ENCODE results near the gene IMMP2L. TPM values are rescaled to one million over a fixed set of nuclear protein-coding genes. Genes with fewer than 3 reads are reported as not detected.
A peak's percentile ranks its signal among the peaks of the same experiment; 100 is the strongest.

The IMMP2L gene
- polyA plus RNA-seq, 1 of the 3 experiments (the other 2 are of a cell fraction) = 10.7 TPM

DNA sequence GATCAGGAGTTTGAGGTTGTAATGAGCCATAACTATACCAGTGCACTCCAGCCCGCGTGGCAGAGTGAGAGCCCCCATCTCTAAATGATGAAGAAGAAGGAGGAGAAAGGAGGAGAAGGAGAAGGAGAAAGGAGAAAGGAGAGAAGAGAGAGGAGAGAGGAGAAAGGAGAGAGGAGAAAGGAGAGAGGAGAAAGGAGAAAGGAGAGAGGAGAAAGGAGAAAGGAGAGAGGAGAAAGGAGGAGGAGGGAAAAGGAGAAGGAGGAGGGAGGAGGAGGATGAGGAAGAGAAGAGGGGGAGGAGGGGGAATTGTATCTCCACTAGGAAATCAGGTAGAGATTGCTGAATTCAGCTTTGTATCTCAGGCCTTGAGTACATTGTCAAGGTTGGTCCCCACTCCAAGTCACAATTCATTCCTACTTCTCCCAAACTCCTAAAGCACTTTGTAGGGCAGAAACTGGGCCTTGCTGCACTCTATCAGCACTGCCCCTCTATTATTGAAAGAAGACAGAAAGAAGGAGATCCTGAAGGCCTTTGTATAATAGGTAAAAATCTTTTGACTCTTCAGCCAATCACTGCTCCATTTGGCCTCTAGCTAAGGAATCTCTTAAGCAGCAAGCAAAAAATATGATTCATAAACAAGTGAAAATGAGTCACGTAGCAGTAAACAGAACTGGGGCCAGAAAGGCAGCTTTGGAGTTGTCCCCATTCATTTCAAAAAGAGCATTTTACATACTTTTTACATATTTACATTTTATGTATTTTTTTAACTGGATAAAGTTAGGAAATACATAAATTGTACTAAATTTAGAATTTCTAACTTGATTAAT lies 178.0 kb downstream of the IMMP2L start:
- Histone ChIP-seq H3K79me2 (ENCODE audit: insufficient read depth) (no peaks in the 10 kb centered on the region; the same call in 1 of the 2 replicates), H3K4me2 (no peak overlapping the region), H3F3A (replicated peaks; ENCODE audit: insufficient read depth) (no peaks in the 10 kb centered on the region), H3K27ac (ENCODE audit: low read depth in 2 of 2, low read length in 1 of 2) (no peak overlapping the region), H3K9ac (no peak overlapping the region), H4K20me1 (ENCODE audit: insufficient read depth) (no peaks in the 10 kb centered on the region), H3K4me3 (ENCODE audit: low read depth in 2 of 2, low read length in 1 of 2) (no peak overlapping the region), H3K9me2 (no peaks in the 10 kb centered on the region), H3K4me1 (ENCODE audit: control insufficient read depth in 1 of 2, insufficient read depth in 2 of 2, low read depth in 1 of 2, low read length in 1 of 2) (peaks cover 0 to 11% of the 10 kb centered on the region in 2 experiments; a peak in 2 of 4 replicates), H3K9me3 (no peaks in the 10 kb centered on the region), H3K27me3 (ENCODE audit: insufficient read depth) (no peaks in the 10 kb centered on the region), H3K36me3 (replicated peaks in 1 of 2; ENCODE audit: control insufficient read depth in 1 of 2, insufficient read depth in 2 of 2, low read length in 1 of 2) (no peaks in the 10 kb centered on the region), H2AFZ (ENCODE audit: low read depth) (no peak overlapping the region)
- POLR2A ChIA-PET = no interaction called here
- peak; percentile 90 for TF ChIP-seq FOSL2 (IDR thresholded peaks at IDR 0.05; ENCODE audit: borderline replicate concordance, low read depth)
- TF ChIP-seq TAF1 (IDR thresholded peaks at IDR 0.05; ENCODE audit: borderline replicate concordance, low read depth, low read length) = no peak
- TF ChIP-seq NFIC (IDR thresholded peaks at IDR 0.05; ENCODE audit: borderline replicate concordance) = peak; percentile 11; the same call in 1 of the 2 replicates
- no peak for TF ChIP-seq TEAD4 (IDR thresholded peaks at IDR 0.05; ENCODE audit: borderline replicate concordance, insufficient read depth)
- peak; percentile 28; the same call in 1 of the 2 replicates for TF ChIP-seq TCF12 (IDR thresholded peaks at IDR 0.05)
- peak; percentile 65 for TF ChIP-seq JUND (IDR thresholded peaks at IDR 0.05)
- 83% methylated on average over 3 of the region's 3 CpGs for WGBS (ENCODE audit: low lambda C conversion rate)
- CTCF ChIA-PET = no interaction called here
- no peak for DNase-seq

DNA sequence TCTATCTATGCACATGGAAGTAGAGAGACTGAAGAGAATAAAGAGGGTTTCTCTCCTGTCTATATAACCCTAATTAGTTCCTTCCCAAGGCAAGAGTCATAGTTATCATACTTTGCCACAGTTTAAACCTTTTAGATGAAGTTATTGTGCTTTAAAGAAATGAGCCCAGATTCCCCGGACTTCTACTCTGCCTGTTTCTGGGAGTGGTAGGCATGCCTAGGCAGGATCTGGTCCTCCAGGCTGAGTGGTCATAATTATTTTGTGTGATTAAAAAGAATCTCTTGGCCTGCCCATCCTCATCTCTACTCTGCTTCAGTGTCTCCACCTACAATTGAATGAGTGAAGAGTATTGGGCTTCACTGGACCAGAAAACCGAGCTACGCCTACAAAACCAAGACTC lies 179.2 kb downstream of the IMMP2L start:
- TF ChIP-seq EZH2phosphoT487 (IDR thresholded peaks at IDR 0.05; ENCODE audit: borderline replicate concordance, low read depth) (no peak), CTCF (IDR thresholded peaks at IDR 0.05) (no peak), TAF1 (IDR thresholded peaks at IDR 0.05; ENCODE audit: borderline replicate concordance, low read depth, low read length) (no peak), GATA2 (CRISPR knock-in tag; IDR thresholded peaks at IDR 0.05) (no peak), MAX (IDR thresholded peaks at IDR 0.05; ENCODE audit: low read depth) (no peak), FOXM1 (IDR thresholded peaks at IDR 0.05; ENCODE audit: low read depth) (no peak), CHD2 (IDR thresholded peaks at IDR 0.05; ENCODE audit: low read length, partially characterized antibody) (no peak), RFX5 (IDR thresholded peaks at IDR 0.05; ENCODE audit: low read length) (no peak), RXRA (IDR thresholded peaks at IDR 0.05; ENCODE audit: borderline replicate concordance, low read depth) (no peak), MXI1 (IDR thresholded peaks at IDR 0.05; ENCODE audit: low read depth, low read length) (no peak), USF1 (IDR thresholded peaks at IDR 0.05; ENCODE audit: borderline replicate concordance, low read depth) (no peak), TCF12 (IDR thresholded peaks at IDR 0.05) (no peak)
- TF ChIP-seq, protein P1, sequence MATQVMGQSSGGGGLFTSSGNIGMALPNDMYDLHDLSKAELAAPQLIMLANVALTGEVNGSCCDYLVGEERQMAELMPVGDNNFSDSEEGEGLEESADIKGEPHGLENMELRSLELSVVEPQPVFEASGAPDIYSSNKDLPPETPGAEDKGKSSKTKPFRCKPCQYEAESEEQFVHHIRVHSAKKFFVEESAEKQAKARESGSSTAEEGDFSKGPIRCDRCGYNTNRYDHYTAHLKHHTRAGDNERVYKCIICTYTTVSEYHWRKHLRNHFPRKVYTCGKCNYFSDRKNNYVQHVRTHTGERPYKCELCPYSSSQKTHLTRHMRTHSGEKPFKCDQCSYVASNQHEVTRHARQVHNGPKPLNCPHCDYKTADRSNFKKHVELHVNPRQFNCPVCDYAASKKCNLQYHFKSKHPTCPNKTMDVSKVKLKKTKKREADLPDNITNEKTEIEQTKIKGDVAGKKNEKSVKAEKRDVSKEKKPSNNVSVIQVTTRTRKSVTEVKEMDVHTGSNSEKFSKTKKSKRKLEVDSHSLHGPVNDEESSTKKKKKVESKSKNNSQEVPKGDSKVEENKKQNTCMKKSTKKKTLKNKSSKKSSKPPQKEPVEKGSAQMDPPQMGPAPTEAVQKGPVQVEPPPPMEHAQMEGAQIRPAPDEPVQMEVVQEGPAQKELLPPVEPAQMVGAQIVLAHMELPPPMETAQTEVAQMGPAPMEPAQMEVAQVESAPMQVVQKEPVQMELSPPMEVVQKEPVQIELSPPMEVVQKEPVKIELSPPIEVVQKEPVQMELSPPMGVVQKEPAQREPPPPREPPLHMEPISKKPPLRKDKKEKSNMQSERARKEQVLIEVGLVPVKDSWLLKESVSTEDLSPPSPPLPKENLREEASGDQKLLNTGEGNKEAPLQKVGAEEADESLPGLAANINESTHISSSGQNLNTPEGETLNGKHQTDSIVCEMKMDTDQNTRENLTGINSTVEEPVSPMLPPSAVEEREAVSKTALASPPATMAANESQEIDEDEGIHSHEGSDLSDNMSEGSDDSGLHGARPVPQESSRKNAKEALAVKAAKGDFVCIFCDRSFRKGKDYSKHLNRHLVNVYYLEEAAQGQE (IDR thresholded peaks at IDR 0.05; ENCODE audit: low read depth, low read length) = no peak
- TF ChIP-seq, protein P2, sequence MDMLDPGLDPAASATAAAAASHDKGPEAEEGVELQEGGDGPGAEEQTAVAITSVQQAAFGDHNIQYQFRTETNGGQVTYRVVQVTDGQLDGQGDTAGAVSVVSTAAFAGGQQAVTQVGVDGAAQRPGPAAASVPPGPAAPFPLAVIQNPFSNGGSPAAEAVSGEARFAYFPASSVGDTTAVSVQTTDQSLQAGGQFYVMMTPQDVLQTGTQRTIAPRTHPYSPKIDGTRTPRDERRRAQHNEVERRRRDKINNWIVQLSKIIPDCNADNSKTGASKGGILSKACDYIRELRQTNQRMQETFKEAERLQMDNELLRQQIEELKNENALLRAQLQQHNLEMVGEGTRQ (IDR thresholded peaks at IDR 0.05; ENCODE audit: borderline replicate concordance, low read depth, low read length) = no peak
- peaks cover 0 to 11% of the 10 kb centered on the region in 2 experiments; a peak in 2 of 4 replicates for H3K4me1 ChIP-seq (ENCODE audit: control insufficient read depth in 1 of 2, insufficient read depth in 2 of 2, low read depth in 1 of 2, low read length in 1 of 2)
- 89% methylated on average over 3 of the region's 3 CpGs for WGBS (ENCODE audit: low lambda C conversion rate)
- H3K4me3 ChIP-seq (ENCODE audit: low read depth in 2 of 2, low read length in 1 of 2) = no peak overlapping the region
- no peak overlapping the region for H2AFZ ChIP-seq (ENCODE audit: low read depth)
- no peaks in the 10 kb centered on the region for H3K9me2 ChIP-seq
- no peak for DNase-seq
- H3F3A ChIP-seq (replicated peaks; ENCODE audit: insufficient read depth) = no peaks in the 10 kb centered on the region
- no peaks in the 10 kb centered on the region for H4K20me1 ChIP-seq (ENCODE audit: insufficient read depth)
- ChIA-PET POLR2A (no interaction called here), CTCF (no interaction called here)
- H3K4me2 ChIP-seq = no peak overlapping the region
- H3K27me3 ChIP-seq (ENCODE audit: insufficient read depth) = no peaks in the 10 kb centered on the region
- H3K9me3 ChIP-seq = no peaks in the 10 kb centered on the region
- no peaks in the 10 kb centered on the region for H3K36me3 ChIP-seq (replicated peaks in 1 of 2; ENCODE audit: control insufficient read depth in 1 of 2, insufficient read depth in 2 of 2, low read length in 1 of 2)
- H3K9ac ChIP-seq = no peak overlapping the region
- H3K27ac ChIP-seq (ENCODE audit: low read depth in 2 of 2, low read length in 1 of 2) = no peak overlapping the region
- no peaks in the 10 kb centered on the region; the same call in 1 of the 2 replicates for H3K79me2 ChIP-seq (ENCODE audit: insufficient read depth)

Data from SK-N-SH (cell line).